Measurements from ENCODE around the gene MOCS1. TPM values are rescaled to one million over a fixed set of nuclear protein-coding genes. Genes with fewer than 3 reads are reported as not detected.

Gene MOCS1
- total and polyA plus RNA-seq, 2 experiments from 2014 or later = 17.2 to 28.1 TPM

GRCh38 chr6:39953076-39953618 lies 18.9 kb upstream of the MOCS1 start:
- H3F3A ChIP-seq (replicated peaks; ENCODE audit: low read depth) = no peaks in the 10 kb centered on the region
- H3K79me2 ChIP-seq (replicated peaks; ENCODE audit: insufficient read depth) = no peaks in the 10 kb centered on the region
- no peaks in the 10 kb centered on the region for H3K36me3 Mint-ChIP-seq (ENCODE audit: low read depth)
- TF ChIP-seq ETS1 (IDR thresholded peaks at IDR 0.05) (no peak), EZH2phosphoT487 (IDR thresholded peaks at IDR 0.05; ENCODE audit: unreplicated experiment) (no peak), ZNF331 (CRISPR knock-in tag; IDR thresholded peaks at IDR 0.05; ENCODE audit: low read depth) (no peak), NANOG (IDR thresholded peaks at IDR 0.05; ENCODE audit: borderline replicate concordance) (no peak), JUNB (IDR thresholded peaks at IDR 0.05; ENCODE audit: unreplicated experiment) (no peak), CREB1 (CRISPR knock-in tag; IDR thresholded peaks at IDR 0.05; ENCODE audit: low read depth) (no peak), ZNF114 (CRISPR knock-in tag; IDR thresholded peaks at IDR 0.05) (no peak), EZH2 (IDR thresholded peaks at IDR 0.05; ENCODE audit: low read depth, unreplicated experiment) (no peak), STAT1 (IDR thresholded peaks at IDR 0.05; ENCODE audit: unreplicated experiment) (no peak)
- TF ChIP-seq, protein P1, sequence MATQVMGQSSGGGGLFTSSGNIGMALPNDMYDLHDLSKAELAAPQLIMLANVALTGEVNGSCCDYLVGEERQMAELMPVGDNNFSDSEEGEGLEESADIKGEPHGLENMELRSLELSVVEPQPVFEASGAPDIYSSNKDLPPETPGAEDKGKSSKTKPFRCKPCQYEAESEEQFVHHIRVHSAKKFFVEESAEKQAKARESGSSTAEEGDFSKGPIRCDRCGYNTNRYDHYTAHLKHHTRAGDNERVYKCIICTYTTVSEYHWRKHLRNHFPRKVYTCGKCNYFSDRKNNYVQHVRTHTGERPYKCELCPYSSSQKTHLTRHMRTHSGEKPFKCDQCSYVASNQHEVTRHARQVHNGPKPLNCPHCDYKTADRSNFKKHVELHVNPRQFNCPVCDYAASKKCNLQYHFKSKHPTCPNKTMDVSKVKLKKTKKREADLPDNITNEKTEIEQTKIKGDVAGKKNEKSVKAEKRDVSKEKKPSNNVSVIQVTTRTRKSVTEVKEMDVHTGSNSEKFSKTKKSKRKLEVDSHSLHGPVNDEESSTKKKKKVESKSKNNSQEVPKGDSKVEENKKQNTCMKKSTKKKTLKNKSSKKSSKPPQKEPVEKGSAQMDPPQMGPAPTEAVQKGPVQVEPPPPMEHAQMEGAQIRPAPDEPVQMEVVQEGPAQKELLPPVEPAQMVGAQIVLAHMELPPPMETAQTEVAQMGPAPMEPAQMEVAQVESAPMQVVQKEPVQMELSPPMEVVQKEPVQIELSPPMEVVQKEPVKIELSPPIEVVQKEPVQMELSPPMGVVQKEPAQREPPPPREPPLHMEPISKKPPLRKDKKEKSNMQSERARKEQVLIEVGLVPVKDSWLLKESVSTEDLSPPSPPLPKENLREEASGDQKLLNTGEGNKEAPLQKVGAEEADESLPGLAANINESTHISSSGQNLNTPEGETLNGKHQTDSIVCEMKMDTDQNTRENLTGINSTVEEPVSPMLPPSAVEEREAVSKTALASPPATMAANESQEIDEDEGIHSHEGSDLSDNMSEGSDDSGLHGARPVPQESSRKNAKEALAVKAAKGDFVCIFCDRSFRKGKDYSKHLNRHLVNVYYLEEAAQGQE (IDR thresholded peaks at IDR 0.05; ENCODE audit: unreplicated experiment) = no peak
- TF ChIP-seq, protein P2, sequence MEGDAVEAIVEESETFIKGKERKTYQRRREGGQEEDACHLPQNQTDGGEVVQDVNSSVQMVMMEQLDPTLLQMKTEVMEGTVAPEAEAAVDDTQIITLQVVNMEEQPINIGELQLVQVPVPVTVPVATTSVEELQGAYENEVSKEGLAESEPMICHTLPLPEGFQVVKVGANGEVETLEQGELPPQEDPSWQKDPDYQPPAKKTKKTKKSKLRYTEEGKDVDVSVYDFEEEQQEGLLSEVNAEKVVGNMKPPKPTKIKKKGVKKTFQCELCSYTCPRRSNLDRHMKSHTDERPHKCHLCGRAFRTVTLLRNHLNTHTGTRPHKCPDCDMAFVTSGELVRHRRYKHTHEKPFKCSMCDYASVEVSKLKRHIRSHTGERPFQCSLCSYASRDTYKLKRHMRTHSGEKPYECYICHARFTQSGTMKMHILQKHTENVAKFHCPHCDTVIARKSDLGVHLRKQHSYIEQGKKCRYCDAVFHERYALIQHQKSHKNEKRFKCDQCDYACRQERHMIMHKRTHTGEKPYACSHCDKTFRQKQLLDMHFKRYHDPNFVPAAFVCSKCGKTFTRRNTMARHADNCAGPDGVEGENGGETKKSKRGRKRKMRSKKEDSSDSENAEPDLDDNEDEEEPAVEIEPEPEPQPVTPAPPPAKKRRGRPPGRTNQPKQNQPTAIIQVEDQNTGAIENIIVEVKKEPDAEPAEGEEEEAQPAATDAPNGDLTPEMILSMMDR (conservative IDR thresholded peaks at IDR 0.05; ENCODE audit: low read depth in 2 of 2) = no peak
- TF ChIP-seq, protein P3, sequence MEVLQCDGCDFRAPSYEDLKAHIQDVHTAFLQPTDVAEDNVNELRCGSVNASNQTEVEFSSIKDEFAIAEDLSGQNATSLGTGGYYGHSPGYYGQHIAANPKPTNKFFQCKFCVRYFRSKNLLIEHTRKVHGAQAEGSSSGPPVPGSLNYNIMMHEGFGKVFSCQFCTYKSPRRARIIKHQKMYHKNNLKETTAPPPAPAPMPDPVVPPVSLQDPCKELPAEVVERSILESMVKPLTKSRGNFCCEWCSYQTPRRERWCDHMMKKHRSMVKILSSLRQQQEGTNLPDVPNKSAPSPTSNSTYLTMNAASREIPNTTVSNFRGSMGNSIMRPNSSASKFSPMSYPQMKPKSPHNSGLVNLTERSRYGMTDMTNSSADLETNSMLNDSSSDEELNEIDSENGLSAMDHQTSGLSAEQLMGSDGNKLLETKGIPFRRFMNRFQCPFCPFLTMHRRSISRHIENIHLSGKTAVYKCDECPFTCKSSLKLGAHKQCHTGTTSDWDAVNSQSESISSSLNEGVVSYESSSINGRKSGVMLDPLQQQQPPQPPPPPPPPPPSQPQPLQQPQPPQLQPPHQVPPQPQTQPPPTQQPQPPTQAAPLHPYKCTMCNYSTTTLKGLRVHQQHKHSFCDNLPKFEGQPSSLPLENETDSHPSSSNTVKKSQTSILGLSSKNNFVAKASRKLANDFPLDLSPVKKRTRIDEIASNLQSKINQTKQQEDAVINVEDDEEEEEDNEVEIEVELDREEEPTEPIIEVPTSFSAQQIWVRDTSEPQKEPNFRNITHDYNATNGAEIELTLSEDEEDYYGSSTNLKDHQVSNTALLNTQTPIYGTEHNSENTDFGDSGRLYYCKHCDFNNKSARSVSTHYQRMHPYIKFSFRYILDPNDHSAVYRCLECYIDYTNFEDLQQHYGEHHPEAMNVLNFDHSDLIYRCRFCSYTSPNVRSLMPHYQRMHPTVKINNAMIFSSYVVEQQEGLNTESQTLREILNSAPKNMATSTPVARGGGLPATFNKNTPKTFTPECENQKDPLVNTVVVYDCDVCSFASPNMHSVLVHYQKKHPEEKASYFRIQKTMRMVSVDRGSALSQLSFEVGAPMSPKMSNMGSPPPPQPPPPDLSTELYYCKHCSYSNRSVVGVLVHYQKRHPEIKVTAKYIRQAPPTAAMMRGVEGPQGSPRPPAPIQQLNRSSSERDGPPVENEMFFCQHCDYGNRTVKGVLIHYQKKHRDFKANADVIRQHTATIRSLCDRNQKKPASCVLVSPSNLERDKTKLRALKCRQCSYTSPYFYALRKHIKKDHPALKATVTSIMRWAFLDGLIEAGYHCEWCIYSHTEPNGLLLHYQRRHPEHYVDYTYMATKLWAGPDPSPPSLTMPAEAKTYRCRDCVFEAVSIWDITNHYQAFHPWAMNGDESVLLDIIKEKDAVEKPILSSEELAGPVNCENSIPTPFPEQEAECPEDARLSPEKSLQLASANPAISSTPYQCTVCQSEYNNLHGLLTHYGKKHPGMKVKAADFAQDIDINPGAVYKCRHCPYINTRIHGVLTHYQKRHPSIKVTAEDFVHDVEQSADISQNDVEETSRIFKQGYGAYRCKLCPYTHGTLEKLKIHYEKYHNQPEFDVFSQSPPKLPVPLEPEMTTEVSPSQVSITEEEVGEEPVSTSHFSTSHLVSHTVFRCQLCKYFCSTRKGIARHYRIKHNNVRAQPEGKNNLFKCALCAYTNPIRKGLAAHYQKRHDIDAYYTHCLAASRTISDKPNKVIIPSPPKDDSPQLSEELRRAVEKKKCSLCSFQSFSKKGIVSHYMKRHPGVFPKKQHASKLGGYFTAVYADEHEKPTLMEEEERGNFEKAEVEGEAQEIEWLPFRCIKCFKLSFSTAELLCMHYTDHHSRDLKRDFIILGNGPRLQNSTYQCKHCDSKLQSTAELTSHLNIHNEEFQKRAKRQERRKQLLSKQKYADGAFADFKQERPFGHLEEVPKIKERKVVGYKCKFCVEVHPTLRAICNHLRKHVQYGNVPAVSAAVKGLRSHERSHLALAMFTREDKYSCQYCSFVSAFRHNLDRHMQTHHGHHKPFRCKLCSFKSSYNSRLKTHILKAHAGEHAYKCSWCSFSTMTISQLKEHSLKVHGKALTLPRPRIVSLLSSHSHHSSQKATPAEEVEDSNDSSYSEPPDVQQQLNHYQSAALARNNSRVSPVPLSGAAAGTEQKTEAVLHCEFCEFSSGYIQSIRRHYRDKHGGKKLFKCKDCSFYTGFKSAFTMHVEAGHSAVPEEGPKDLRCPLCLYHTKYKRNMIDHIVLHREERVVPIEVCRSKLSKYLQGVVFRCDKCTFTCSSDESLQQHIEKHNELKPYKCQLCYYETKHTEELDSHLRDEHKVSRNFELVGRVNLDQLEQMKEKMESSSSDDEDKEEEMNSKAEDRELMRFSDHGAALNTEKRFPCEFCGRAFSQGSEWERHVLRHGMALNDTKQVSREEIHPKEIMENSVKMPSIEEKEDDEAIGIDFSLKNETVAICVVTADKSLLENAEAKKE (CRISPR knock-in tag; IDR thresholded peaks at IDR 0.05) = no peak
- H3K9me3 Mint-ChIP-seq = no peaks in the 10 kb centered on the region
- no peak overlapping the region for H3K4me3 Mint-ChIP-seq
- H3K9me2 ChIP-seq (ENCODE audit: insufficient read depth) = peaks cover 18% of the 10 kb centered on the region; the same call in 1 of the 2 replicates
- no peak overlapping the region for H3K4me3 ChIP-seq
- no peak overlapping the region for H3K4me2 ChIP-seq
- H3K4me1 Mint-ChIP-seq = no peaks in the 10 kb centered on the region; the same call in none of the 3 replicates
- no peak overlapping the region for H3K27ac Mint-ChIP-seq
- no peaks in the 10 kb centered on the region for H3K36me3 ChIP-seq (ENCODE audit: insufficient read depth)
- no peak for DNase-seq (ENCODE audit: low spot score)
- ATAC-seq = no peak
- no peaks in the 10 kb centered on the region for H3K27me3 Mint-ChIP-seq (ENCODE audit: insufficient read depth, low read depth, poor library complexity)
- H3K27ac ChIP-seq (ENCODE audit: low read depth) = no peak overlapping the region
- no peaks in the 10 kb centered on the region for H3K27me3 ChIP-seq (ENCODE audit: insufficient read depth)
- H2AFZ ChIP-seq = no peak overlapping the region
- peaks cover 8% of the 10 kb centered on the region for H3K4me1 ChIP-seq (ENCODE audit: insufficient read depth)
- H4K20me1 ChIP-seq (replicated peaks; ENCODE audit: insufficient read depth) = no peaks in the 10 kb centered on the region
